HepG2 (cell line): ENCODE data around the gene GTF2H2C. TPM values are rescaled to one million over a fixed set of nuclear protein-coding genes. Genes with fewer than 3 reads are reported as not detected.

Source experiments
- FOXJ3 ChIP-seq: sonication (generic); formaldehyde crosslinking; IDR thresholded peaks from 2 replicates; pipeline ENCODE4 v1.4.0; 2020; ENCODE audit warnings: missing genetic modification reagents, mild to moderate bottlenecking, borderline replicate concordance
- GZF1 ChIP-seq: sonication (generic); formaldehyde crosslinking; IDR thresholded peaks from 2 replicates; pipeline ENCODE4 v1.5.1; 2020; ENCODE audit warnings: mild to moderate bottlenecking, missing genetic modification reagents
- IRX3 ChIP-seq: sonication (generic); formaldehyde crosslinking; IDR thresholded peaks from 2 replicates; pipeline ENCODE4 v1.8.1; 2023; ENCODE audit warnings: mild to moderate bottlenecking, low read depth, missing genetic modification reagents, borderline replicate concordance
- KDM5A ChIP-seq: fragments of 200-600 bp; sonication (generic); IDR thresholded peaks from 2 replicates; pipeline ENCODE4 v1.7.0; 2018; ENCODE audit warnings: antibody characterized with exemption, mild to moderate bottlenecking, low read length, borderline replicate concordance
- KDM6A ChIP-seq: IDR thresholded peaks from 2 replicates; pipeline ENCODE4 v1.6.1; 2016; ENCODE audit warnings: low read depth
- NR2F6 ChIP-seq, 2 experiments: IDR thresholded peaks; 2 replicates each; pipeline ENCODE4 v1.6.1; 2016; ENCODE audit warnings: antibody characterized with exemption in 1 of 2, mild to moderate bottlenecking in 1 of 2
- PLRG1 ChIP-seq: fragments of 450-650 bp; conservative IDR thresholded peaks from 2 replicates; pipeline ENCODE4 v1.6.1; 2016
- RBFOX2 ChIP-seq: fragments of 200-400 bp; formaldehyde crosslinking; IDR thresholded peaks from 2 replicates; pipeline ENCODE4 v1.6.1; 2017; ENCODE audit warnings: low read depth, mild to moderate bottlenecking, low read length
- RERE ChIP-seq: IDR thresholded peaks from 2 replicates; pipeline ENCODE4 v1.6.1; 2016; ENCODE audit warnings: low read depth, missing genetic modification reagents, missing compliant biosample characterization
- RXRB ChIP-seq: IDR thresholded peaks from 2 replicates; pipeline ENCODE4 v1.6.1; 2016; ENCODE audit warnings: borderline replicate concordance, missing genetic modification reagents, missing compliant biosample characterization
- SALL1 ChIP-seq: sonication (generic); formaldehyde crosslinking; IDR thresholded peaks from 2 replicates; pipeline ENCODE4 v1.8.0; 2022; ENCODE audit warnings: mild to moderate bottlenecking, missing genetic modification reagents
- SOX6 ChIP-seq, 2 experiments: fragments of 450-650 bp in 1 of 2; sonication (generic) in 1 of 2; formaldehyde crosslinking in 1 of 2; IDR thresholded peaks; 2 replicates each; pipeline versions ENCODE4 v1.4.0 to v1.6.1; 2017 to 2020; ENCODE audit warnings: antibody characterized with exemption in 1 of 2, mild to moderate bottlenecking in 1 of 2, missing genetic modification reagents in 1 of 2
- YEATS4 ChIP-seq: sonication (generic); formaldehyde crosslinking; IDR thresholded peaks from 2 replicates; pipeline ENCODE4 v1.4.0; 2020; ENCODE audit warnings: missing genetic modification reagents, borderline replicate concordance
- ZNF317 ChIP-seq: sonication (generic); formaldehyde crosslinking; IDR thresholded peaks from 2 replicates; pipeline ENCODE4 v1.5.0; 2020; ENCODE audit warnings: mild to moderate bottlenecking, missing genetic modification reagents
- ZNF329 ChIP-seq: sonication (generic); formaldehyde crosslinking; IDR thresholded peaks from 2 replicates; pipeline ENCODE4 v1.9.0; 2021; ENCODE audit warnings: low read depth, mild to moderate bottlenecking, missing genetic modification reagents
- ZNF337 ChIP-seq: sonication (generic); formaldehyde crosslinking; IDR thresholded peaks from 2 replicates; pipeline ENCODE4 v1.5.1; 2020; ENCODE audit warnings: missing genetic modification reagents, low read depth, mild to moderate bottlenecking, borderline replicate concordance
- ZNF691 ChIP-seq: sonication (generic); formaldehyde crosslinking; IDR thresholded peaks from 2 replicates; pipeline ENCODE4 v1.4.0; 2020; ENCODE audit warnings: missing genetic modification reagents, low read depth, mild to moderate bottlenecking, borderline replicate concordance
- ZNF788 ChIP-seq: sonication (generic); formaldehyde crosslinking; IDR thresholded peaks from 2 replicates; pipeline ENCODE4 v1.5.0; 2020; ENCODE audit warnings: mild to moderate bottlenecking, missing genetic modification reagents, borderline replicate concordance
- ZNF83 ChIP-seq: sonication (generic); formaldehyde crosslinking; IDR thresholded peaks from 2 replicates; pipeline ENCODE4 v1.4.0; 2020; ENCODE audit warnings: missing genetic modification reagents, mild to moderate bottlenecking, borderline replicate concordance
- ZSCAN25 ChIP-seq: sonication (generic); formaldehyde crosslinking; IDR thresholded peaks from 2 replicates; pipeline ENCODE4 v1.8.0; 2022; ENCODE audit warnings: mild to moderate bottlenecking, missing genetic modification reagents
- polyA plus RNA-seq, 8 experiments: library from polyadenylated mRNA; depleted of rRNA in 3 of 8; stranded (reverse) in 7 of 8; unstranded in 1 of 8; fragments of >200 nt; fragmentation: Illumina TruSeq in 4 of 8; extraction: Trizol in 4 of 8; gene quantifications; 2 replicates each; pipeline versions ENCODE4 v1.2.1 to v1.2.3, GENCODE V29; 2011 to 2016; ENCODE audit warnings: low read depth in 4 of 8, missing spikeins in 1 of 8, mixed read lengths in 1 of 8; ENCODE audit not compliant: insufficient read depth in 1 of 8
- total RNA-seq, 5 experiments: library from RNA; depleted of rRNA; stranded (reverse); fragments of >200 nt; fragmentation: Illumina TruSeq; extraction: Trizol; gene quantifications; 2 replicates each; pipeline ENCODE4 v1.2.3, GENCODE V29; 2016; ENCODE audit warnings: low read depth in 1 of 5
- TF ChIP-seq, protein P1 (sequence below): sonication (generic); formaldehyde crosslinking; IDR thresholded peaks from 2 replicates; pipeline ENCODE4 v1.5.1; 2020; ENCODE audit warnings: missing genetic modification reagents, mild to moderate bottlenecking, borderline replicate concordance

Gene GTF2H2C
- total and polyA plus RNA-seq, 2 of the 13 experiments (the other 11 are each of a cell fraction or from before 2014, with no cell fraction given) = 29.7 to 62.9 TPM

GRCh38 chr5:69517763-69518212, 42.2 kb upstream of the GTF2H2C start (continued):
- TF ChIP-seq RXRB (CRISPR knock-in tag) (peak; percentile 48; the same call in 1 of the 2 replicates), YEATS4 (CRISPR knock-in tag) (no peak), RBFOX2 (no peak), ZNF317 (CRISPR knock-in tag) (no peak), ZNF337 (CRISPR knock-in tag) (no peak), KDM6A (0 out of 2 replicates have a peak, but pooled peaks have one; percentile 16), IRX3 (no peak), RERE (CRISPR knock-in tag) (no peak), ZNF691 (CRISPR knock-in tag) (no peak), GZF1 (CRISPR knock-in tag) (no peak), SOX6 (IDR thresholded peaks at IDR 0.05) (no peak), SOX6 (CRISPR knock-in tag; IDR thresholded peaks at IDR 0.05) (peak; percentile 48; the same call in 1 of the 2 replicates), ZNF329 (CRISPR knock-in tag) (no peak), FOXJ3 (CRISPR knock-in tag) (peak; percentile 59; the same call in 1 of the 2 replicates), SALL1 (CRISPR knock-in tag) (peak; percentile 38; the same call in 1 of the 2 replicates), PLRG1 (no peak), NR2F6 (IDR thresholded peaks at IDR 0.05) (no peak), NR2F6 (CRISPR knock-in tag; IDR thresholded peaks at IDR 0.05) (peak; percentile 45; the same call in 1 of the 2 replicates), ZSCAN25 (CRISPR knock-in tag) (no peak), ZNF83 (no peak), KDM5A (no peak), ZNF788 (CRISPR knock-in tag) (no peak)
- TF ChIP-seq, protein P1, sequence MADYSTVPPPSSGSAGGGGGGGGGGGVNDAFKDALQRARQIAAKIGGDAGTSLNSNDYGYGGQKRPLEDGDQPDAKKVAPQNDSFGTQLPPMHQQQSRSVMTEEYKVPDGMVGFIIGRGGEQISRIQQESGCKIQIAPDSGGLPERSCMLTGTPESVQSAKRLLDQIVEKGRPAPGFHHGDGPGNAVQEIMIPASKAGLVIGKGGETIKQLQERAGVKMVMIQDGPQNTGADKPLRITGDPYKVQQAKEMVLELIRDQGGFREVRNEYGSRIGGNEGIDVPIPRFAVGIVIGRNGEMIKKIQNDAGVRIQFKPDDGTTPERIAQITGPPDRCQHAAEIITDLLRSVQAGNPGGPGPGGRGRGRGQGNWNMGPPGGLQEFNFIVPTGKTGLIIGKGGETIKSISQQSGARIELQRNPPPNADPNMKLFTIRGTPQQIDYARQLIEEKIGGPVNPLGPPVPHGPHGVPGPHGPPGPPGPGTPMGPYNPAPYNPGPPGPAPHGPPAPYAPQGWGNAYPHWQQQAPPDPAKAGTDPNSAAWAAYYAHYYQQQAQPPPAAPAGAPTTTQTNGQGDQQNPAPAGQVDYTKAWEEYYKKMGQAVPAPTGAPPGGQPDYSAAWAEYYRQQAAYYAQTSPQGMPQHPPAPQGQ (CRISPR knock-in tag) = no peak
